ENCODE data around the gene POLD3. TPM values are rescaled to one million over a fixed set of nuclear protein-coding genes. Genes with fewer than 3 reads are reported as not detected.

POLD3 gene
- total RNA-seq, 1 experiment from 2014 or later = 28.4 TPM

- TF ChIP-seq EZH2phosphoT487 (IDR thresholded peaks at IDR 0.05; ENCODE audit: borderline replicate concordance, low read length) (no peak), CTCF (conservative IDR thresholded peaks at IDR 0.05; ENCODE audit: low read depth, low read length) (no peak), EZH2 (IDR thresholded peaks at IDR 0.05; ENCODE audit: low read length, unreplicated experiment) (no peak)
- no peak for DNase-seq
- BruUV-seq (replicated peaks) = no TSS peak
- Histone ChIP-seq H3F3A (ENCODE audit: low read length, unreplicated experiment) (peaks cover 14% of the 10 kb centered on the region), H3K4me3 (ENCODE audit: low read length) (no peak overlapping the region), H3K27me3 (ENCODE audit: low read length) (no peaks in the 10 kb centered on the region), H4K20me1 (ENCODE audit: low read length) (no peaks in the 10 kb centered on the region), H3K36me3 (ENCODE audit: low read depth, low read length) (no peaks in the 10 kb centered on the region), H3K9ac (ENCODE audit: low read length) (no peak overlapping the region), H3K79me2 (ENCODE audit: low read length) (no peaks in the 10 kb centered on the region), H2AFZ (ENCODE audit: low read length) (no peak overlapping the region), H3K27ac (ENCODE audit: low read length) (no peak overlapping the region), H3K9me2 (replicated peaks; ENCODE audit: low read length) (no peaks in the 10 kb centered on the region), H3K4me1 (ENCODE audit: insufficient read depth, low read length) (peaks cover 30% of the 10 kb centered on the region), H3K9me3 (ENCODE audit: low read length) (no peaks in the 10 kb centered on the region), H3K4me2 (ENCODE audit: low read length) (no peak overlapping the region)
- ChIA-PET CTCF (no interaction called here), POLR2A (ENCODE audit: unreplicated experiment) (interaction anchor here (0.6 kb wide), 1 partner anchor 11 kb away, joined by 4 read pairs; no protein-coding TSS in a partner anchor)
- no peak for ATAC-seq
- intact Hi-C loops (cut with micrococcal nuclease) = no loop called here
Measured at GRCh38 chr11:74675761-74676160, 83.4 kb downstream of the POLD3 start.

- CTCF ChIA-PET = no interaction called here
- intact Hi-C loops (cut with micrococcal nuclease) = no loop called here
- TF ChIP-seq EZH2phosphoT487 (IDR thresholded peaks at IDR 0.05; ENCODE audit: borderline replicate concordance, low read length) = no peak
- no peak for TF ChIP-seq EZH2 (IDR thresholded peaks at IDR 0.05; ENCODE audit: low read length, unreplicated experiment)
- TF ChIP-seq CTCF (conservative IDR thresholded peaks at IDR 0.05; ENCODE audit: low read depth, low read length) = no peak
Measured at GRCh38 chr11:74676596-74676995, 84.2 kb downstream of the POLD3 start.

GRCh38 chr11:74677131-74677530 is 84.7 kb downstream of the POLD3 start:
- ChIA-PET POLR2A (ENCODE audit: unreplicated experiment) (no interaction called here), CTCF (no interaction called here)
- no peak for DNase-seq
- Histone ChIP-seq H3K27ac (ENCODE audit: low read length) (no peak overlapping the region), H3K79me2 (ENCODE audit: low read length) (no peaks in the 10 kb centered on the region), H3K4me3 (ENCODE audit: low read length) (no peak overlapping the region), H3K36me3 (ENCODE audit: low read depth, low read length) (no peaks in the 10 kb centered on the region), H3F3A (ENCODE audit: low read length, unreplicated experiment) (peaks cover 11% of the 10 kb centered on the region), H3K4me2 (ENCODE audit: low read length) (no peak overlapping the region), H4K20me1 (ENCODE audit: low read length) (no peaks in the 10 kb centered on the region), H3K9ac (ENCODE audit: low read length) (no peak overlapping the region), H3K9me3 (ENCODE audit: low read length) (no peaks in the 10 kb centered on the region), H2AFZ (ENCODE audit: low read length) (no peak overlapping the region), H3K4me1 (ENCODE audit: insufficient read depth, low read length) (peaks cover 20% of the 10 kb centered on the region), H3K27me3 (ENCODE audit: low read length) (no peaks in the 10 kb centered on the region), H3K9me2 (replicated peaks; ENCODE audit: low read length) (no peaks in the 10 kb centered on the region)
- intact Hi-C loops (cut with micrococcal nuclease) = no loop called here
- no peak for TF ChIP-seq CTCF (conservative IDR thresholded peaks at IDR 0.05; ENCODE audit: low read depth, low read length)
- no peak for TF ChIP-seq EZH2 (IDR thresholded peaks at IDR 0.05; ENCODE audit: low read length, unreplicated experiment)
- TF ChIP-seq EZH2phosphoT487 (IDR thresholded peaks at IDR 0.05; ENCODE audit: borderline replicate concordance, low read length) = no peak
- no peak for ATAC-seq
- BruUV-seq (replicated peaks) = no TSS peak

More at GRCh38 chr11:74676596-74676995, 84.2 kb downstream of the POLD3 start:
- H3K4me3 ChIP-seq (ENCODE audit: low read length) = no peak overlapping the region
- H4K20me1 ChIP-seq (ENCODE audit: low read length) = no peaks in the 10 kb centered on the region
- H3F3A ChIP-seq (ENCODE audit: low read length, unreplicated experiment) = peaks cover 14% of the 10 kb centered on the region
- H3K79me2 ChIP-seq (ENCODE audit: low read length) = no peaks in the 10 kb centered on the region
- no peaks in the 10 kb centered on the region for H3K27me3 ChIP-seq (ENCODE audit: low read length)
- no peak overlapping the region for H3K4me2 ChIP-seq (ENCODE audit: low read length)
- no peaks in the 10 kb centered on the region for H3K9me2 ChIP-seq (replicated peaks; ENCODE audit: low read length)
- no peak overlapping the region for H2AFZ ChIP-seq (ENCODE audit: low read length)
- no TSS peak for BruUV-seq (replicated peaks)
- H3K4me1 ChIP-seq (ENCODE audit: insufficient read depth, low read length) = peaks cover 25% of the 10 kb centered on the region
- ATAC-seq (no peak), DNase-seq (no peak)
- H3K9ac ChIP-seq (ENCODE audit: low read length) = no peak overlapping the region
- H3K27ac ChIP-seq (ENCODE audit: low read length) = no peak overlapping the region
- POLR2A ChIA-PET (ENCODE audit: unreplicated experiment) = no interaction called here
- no peaks in the 10 kb centered on the region for H3K36me3 ChIP-seq (ENCODE audit: low read depth, low read length)
- H3K9me3 ChIP-seq (ENCODE audit: low read length) = no peaks in the 10 kb centered on the region

Measured in PC-3 (cell line).